WTC11 (cell line): Measurements from ENCODE around the gene SYT1.

ENCODE experiments used
- GABPB1 ChIP-seq: sonication (generic); formaldehyde crosslinking; IDR thresholded peaks from 2 replicates; pipeline ENCODE4 v1.8.1; 2023; ENCODE audit warnings: mild to moderate bottlenecking, missing genetic modification reagents
- NFE2L1 ChIP-seq: sonication (generic); formaldehyde crosslinking; IDR thresholded peaks from 2 replicates; pipeline ENCODE4 v1.8.1; 2023; ENCODE audit warnings: missing genetic modification reagents
- PRRX2 ChIP-seq: fragments of 250-450 bp; sonication (Bioruptor Pico); IDR thresholded peaks from 2 replicates; pipeline ENCODE4 v1.8.0; 2021; ENCODE audit warnings: mild to moderate bottlenecking
- SOX15 ChIP-seq: fragments of 250-450 bp; sonication (Bioruptor Pico); IDR thresholded peaks from 2 replicates; pipeline ENCODE4 v1.9.0; 2021; ENCODE audit warnings: mild to moderate bottlenecking
- TP53 ChIP-seq: sonication (generic); formaldehyde crosslinking; IDR thresholded peaks from 2 replicates; pipeline ENCODE4 v1.8.1; 2023; ENCODE audit warnings: mild to moderate bottlenecking, missing genetic modification reagents
- ZNF423 ChIP-seq: fragments of 250-450 bp; sonication (Bioruptor Pico); IDR thresholded peaks from 2 replicates; pipeline ENCODE4 v2.1.2; 2022; ENCODE audit warnings: mild to moderate bottlenecking, moderate library complexity
- TF ChIP-seq, protein P1 (sequence below): fragments of 200-600 bp; IDR thresholded peaks from 2 replicates; pipeline ENCODE4 v1.8.0; 2022; ENCODE audit warnings: antibody characterized with exemption
- TF ChIP-seq, protein P2 (sequence below): fragments of 250-450 bp; sonication (Bioruptor Pico); IDR thresholded peaks from 2 replicates; pipeline ENCODE4 v1.9.0; 2021; ENCODE audit warnings: mild to moderate bottlenecking

DNA sequence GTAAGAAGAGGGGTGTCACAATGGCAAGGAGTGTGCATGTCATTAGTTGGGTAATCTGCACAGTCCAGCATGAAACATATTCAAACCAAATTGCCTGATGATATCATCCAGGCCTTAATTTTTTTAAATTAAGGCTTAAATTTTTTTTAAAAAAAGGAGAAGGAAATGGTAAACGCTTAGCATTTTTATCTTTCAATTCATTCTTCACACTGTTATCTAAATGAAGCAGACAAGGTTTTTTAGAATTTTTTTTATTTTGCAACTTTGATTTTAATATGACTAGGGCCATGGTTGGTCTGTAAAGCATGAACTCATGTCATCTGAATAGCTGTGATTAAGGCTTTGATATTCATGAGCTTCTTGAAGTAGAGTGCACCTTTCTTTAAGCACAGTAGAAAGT, 362.5 kb downstream of the SYT1 start:
- TF ChIP-seq, protein P1, sequence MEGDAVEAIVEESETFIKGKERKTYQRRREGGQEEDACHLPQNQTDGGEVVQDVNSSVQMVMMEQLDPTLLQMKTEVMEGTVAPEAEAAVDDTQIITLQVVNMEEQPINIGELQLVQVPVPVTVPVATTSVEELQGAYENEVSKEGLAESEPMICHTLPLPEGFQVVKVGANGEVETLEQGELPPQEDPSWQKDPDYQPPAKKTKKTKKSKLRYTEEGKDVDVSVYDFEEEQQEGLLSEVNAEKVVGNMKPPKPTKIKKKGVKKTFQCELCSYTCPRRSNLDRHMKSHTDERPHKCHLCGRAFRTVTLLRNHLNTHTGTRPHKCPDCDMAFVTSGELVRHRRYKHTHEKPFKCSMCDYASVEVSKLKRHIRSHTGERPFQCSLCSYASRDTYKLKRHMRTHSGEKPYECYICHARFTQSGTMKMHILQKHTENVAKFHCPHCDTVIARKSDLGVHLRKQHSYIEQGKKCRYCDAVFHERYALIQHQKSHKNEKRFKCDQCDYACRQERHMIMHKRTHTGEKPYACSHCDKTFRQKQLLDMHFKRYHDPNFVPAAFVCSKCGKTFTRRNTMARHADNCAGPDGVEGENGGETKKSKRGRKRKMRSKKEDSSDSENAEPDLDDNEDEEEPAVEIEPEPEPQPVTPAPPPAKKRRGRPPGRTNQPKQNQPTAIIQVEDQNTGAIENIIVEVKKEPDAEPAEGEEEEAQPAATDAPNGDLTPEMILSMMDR, result no peak
- TF ChIP-seq TP53 (CRISPR knock-in tag) (no peak), GABPB1 (CRISPR knock-in tag) (no peak), NFE2L1 (CRISPR knock-in tag) (no peak), ZNF423 (CRISPR knock-in tag) (no peak), PRRX2 (CRISPR knock-in tag) (no peak), SOX15 (no peak)
- TF ChIP-seq, protein P2, sequence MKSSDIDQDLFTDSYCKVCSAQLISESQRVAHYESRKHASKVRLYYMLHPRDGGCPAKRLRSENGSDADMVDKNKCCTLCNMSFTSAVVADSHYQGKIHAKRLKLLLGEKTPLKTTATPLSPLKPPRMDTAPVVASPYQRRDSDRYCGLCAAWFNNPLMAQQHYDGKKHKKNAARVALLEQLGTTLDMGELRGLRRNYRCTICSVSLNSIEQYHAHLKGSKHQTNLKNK (CRISPR knock-in tag), result no peak
